SJCRH30 (cell line): Measurements from ENCODE around the gene TMEM131. TPM values are rescaled to one million over a fixed set of nuclear protein-coding genes. Genes with fewer than 3 reads are reported as not detected.

Experiments used
- DNase-seq, 2 experiments: peaks; one replicate each; pipeline ENCODE4 v3.0.0-alpha.2; 2015 to 2020
- H3K27ac ChIP-seq: fragments of 250-450 bp; sonication (Bioruptor Pico); 2 replicates; pipeline ENCODE4 v1.5.1; 2020; ENCODE audit warnings: mild to moderate bottlenecking, moderate library complexity
- H3K27me3 ChIP-seq: fragments of 250-450 bp; sonication (Bioruptor Pico); 2 replicates; pipeline ENCODE4 v1.5.1; 2020; ENCODE audit warnings: mild to moderate bottlenecking, moderate library complexity
- H3K36me3 ChIP-seq: fragments of 250-450 bp; sonication (Bioruptor Pico); 2 replicates; pipeline ENCODE4 v1.5.1; 2020; ENCODE audit warnings: mild to moderate bottlenecking, moderate library complexity
- H3K4me1 ChIP-seq: fragments of 250-450 bp; sonication (Bioruptor Pico); 2 replicates; pipeline ENCODE4 v1.5.1; 2020; ENCODE audit warnings: mild to moderate bottlenecking, moderate library complexity
- H3K4me3 ChIP-seq: fragments of 250-450 bp; sonication (Bioruptor Pico); 2 replicates; pipeline ENCODE4 v1.5.1; 2020; ENCODE audit warnings: mild to moderate bottlenecking, moderate library complexity
- H3K9me3 ChIP-seq: fragments of 250-450 bp; sonication (Bioruptor Pico); replicated peaks from 2 replicates; pipeline ENCODE4 v1.5.1; 2020; ENCODE audit warnings: mild to moderate bottlenecking, moderate library complexity
- total RNA-seq: library from RNA; depleted of rRNA; stranded (reverse); fragments of >200 nt; shearing (Covaris generic); gene quantifications from 2 replicates; pipeline ENCODE4 v1.2.3, GENCODE V29; 2014

Gene TMEM131
- total RNA-seq, 1 experiment from 2014 or later = 29.7 TPM

DNA sequence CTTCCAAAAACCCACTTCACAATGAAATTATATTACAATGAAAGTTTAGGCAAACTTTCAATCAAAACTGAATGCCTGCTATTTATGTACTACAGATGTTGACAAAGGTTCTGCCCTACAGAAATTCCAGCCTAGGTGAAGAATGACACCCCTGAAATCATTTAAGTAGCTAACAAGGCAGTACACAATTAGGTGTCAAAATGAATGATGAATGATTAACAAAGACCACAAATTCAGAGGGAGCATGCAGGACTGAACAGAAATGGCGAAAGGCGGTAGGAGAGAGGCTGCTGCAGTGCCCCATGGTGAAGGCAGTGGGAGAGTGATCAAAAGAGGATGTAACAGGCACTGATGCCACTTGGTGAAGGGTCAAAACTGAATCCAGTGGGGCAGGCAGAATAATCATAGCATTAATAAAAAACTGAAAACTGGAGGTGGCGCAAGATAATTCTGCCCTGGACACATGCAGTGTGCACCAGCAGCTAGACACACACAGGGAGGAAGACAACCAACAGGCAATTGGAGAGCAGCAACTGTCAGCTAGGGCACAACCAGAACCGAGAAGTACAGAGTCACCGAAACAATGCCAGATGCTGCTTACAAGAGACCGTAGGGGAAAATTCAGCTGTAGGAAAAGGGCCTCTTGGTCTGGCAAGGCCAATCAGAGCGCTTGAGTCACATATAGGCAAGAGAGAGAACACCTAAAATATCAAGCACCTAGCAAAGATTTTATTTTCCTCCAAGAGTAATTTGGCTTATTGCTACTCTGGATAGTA, 4.5 kb downstream of the TMEM131 start:
- Histone ChIP-seq H3K9me3 (peaks cover 5% of the 10 kb centered on the region), H3K4me1 (no peaks in the 10 kb centered on the region), H3K36me3 (0 out of 2 replicates have a peak, but pooled peaks cover 2% of the 10 kb centered on the region), H3K27me3 (peaks cover 3% of the 10 kb centered on the region; the same call in 1 of the 2 replicates), H3K27ac (no peak overlapping the region), H3K4me3 (no peak overlapping the region)
- no peak for DNase-seq

GRCh38 chr2:97988722-97989121, 7.0 kb downstream of the TMEM131 start:
- DNase-seq = no peak
- Histone ChIP-seq H3K4me3 (no peak overlapping the region), H3K4me1 (no peaks in the 10 kb centered on the region), H3K27ac (no peak overlapping the region), H3K36me3 (peaks cover 5% of the 10 kb centered on the region; the same call in 1 of the 2 replicates), H3K27me3 (peaks cover 3% of the 10 kb centered on the region; the same call in 1 of the 2 replicates), H3K9me3 (peaks cover 5% of the 10 kb centered on the region)

DNA sequence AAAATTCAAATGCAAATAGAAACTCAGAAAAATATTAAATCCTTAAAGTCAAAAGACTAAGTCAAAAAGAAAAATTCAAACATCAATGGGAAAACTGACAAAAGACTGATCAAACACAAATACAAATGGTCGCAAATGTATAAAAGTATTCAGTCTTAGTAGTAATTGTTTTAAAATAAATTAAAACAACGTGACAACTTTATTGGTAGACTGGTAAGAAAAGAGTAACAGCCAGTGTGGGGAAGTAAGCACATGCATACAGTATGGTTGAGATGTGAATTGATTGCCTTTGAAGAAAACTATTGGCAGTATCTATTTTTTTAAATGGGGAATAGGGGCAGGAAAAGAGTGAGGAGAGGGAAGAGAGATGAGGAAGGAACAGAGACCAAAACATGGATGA, 9.8 kb downstream of the TMEM131 start:
- H3K36me3 ChIP-seq = peaks cover 5% of the 10 kb centered on the region; the same call in 1 of the 2 replicates
- H3K27ac ChIP-seq = no peak overlapping the region
- peaks cover 8% of the 10 kb centered on the region for H3K9me3 ChIP-seq
- H3K4me3 ChIP-seq = no peak overlapping the region
- DNase-seq = no peak
- peaks cover 3% of the 10 kb centered on the region; the same call in 1 of the 2 replicates for H3K27me3 ChIP-seq
- no peaks in the 10 kb centered on the region for H3K4me1 ChIP-seq

GRCh38 chr2:97983698-97984097, 12.1 kb downstream of the TMEM131 start:
- Histone ChIP-seq H3K4me3 (no peak overlapping the region), H3K9me3 (peaks cover 11% of the 10 kb centered on the region), H3K27me3 (peaks cover 3% of the 10 kb centered on the region; the same call in 1 of the 2 replicates), H3K27ac (no peak overlapping the region), H3K4me1 (no peaks in the 10 kb centered on the region), H3K36me3 (peaks cover 5% of the 10 kb centered on the region; the same call in 1 of the 2 replicates)
- no peak for DNase-seq

GRCh38 chr2:97983134-97983533, 12.6 kb downstream of the TMEM131 start:
- peaks cover 3% of the 10 kb centered on the region; the same call in 1 of the 2 replicates for H3K27me3 ChIP-seq
- H3K36me3 ChIP-seq = peaks cover 5% of the 10 kb centered on the region; the same call in 1 of the 2 replicates
- no peak overlapping the region for H3K27ac ChIP-seq
- DNase-seq = no peak
- H3K4me1 ChIP-seq = no peaks in the 10 kb centered on the region
- H3K9me3 ChIP-seq = peaks cover 11% of the 10 kb centered on the region
- no peak overlapping the region for H3K4me3 ChIP-seq

DNA sequence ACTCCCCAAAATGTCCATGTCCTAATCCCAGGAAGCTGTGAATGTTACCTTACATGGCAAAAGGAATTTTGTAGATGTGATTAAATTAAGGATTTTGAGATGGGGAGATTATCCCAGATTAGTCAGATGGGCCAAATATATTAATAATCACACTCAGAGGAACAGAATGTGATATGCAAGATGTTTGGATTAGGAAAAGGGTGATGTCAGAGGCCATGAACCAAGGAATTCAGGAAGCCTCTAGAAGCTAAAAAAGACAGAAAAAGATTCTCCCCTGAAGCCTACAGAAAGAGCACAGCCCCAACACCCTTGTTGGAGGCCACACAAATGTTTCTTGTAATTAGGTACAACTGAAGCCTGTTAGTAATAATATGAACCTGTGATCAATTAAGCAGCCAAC, 13.1 kb downstream of the TMEM131 start:
- DNase-seq = no peak
- Histone ChIP-seq H3K27me3 (no peaks in the 10 kb centered on the region; the same call in 1 of the 2 replicates), H3K36me3 (peaks cover 4% of the 10 kb centered on the region; the same call in 1 of the 2 replicates), H3K4me3 (no peak overlapping the region), H3K4me1 (no peaks in the 10 kb centered on the region), H3K27ac (no peak overlapping the region), H3K9me3 (peaks cover 8% of the 10 kb centered on the region)

DNA sequence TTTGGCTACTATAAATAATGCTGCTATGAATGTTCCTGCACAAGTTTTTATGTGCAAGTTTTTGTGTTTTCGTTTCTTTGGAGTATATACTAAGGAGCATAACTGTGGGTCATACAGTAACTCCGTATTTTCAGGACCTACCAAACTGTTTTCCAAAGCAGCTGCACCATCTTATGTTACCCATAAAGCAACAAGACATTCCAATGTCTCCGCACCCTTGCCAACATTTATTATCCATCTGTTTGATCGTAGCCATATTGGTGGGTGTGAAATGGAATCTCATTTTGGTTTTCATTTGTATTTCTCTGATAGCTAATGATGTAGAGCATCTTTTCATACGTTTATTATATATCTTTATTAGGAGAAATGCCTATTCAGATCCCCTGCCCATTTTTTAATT, 13.8 kb downstream of the TMEM131 start:
- DNase-seq = no peak
- no peak overlapping the region for H3K4me3 ChIP-seq
- H3K4me1 ChIP-seq = no peaks in the 10 kb centered on the region
- H3K27me3 ChIP-seq = no peaks in the 10 kb centered on the region
- H3K36me3 ChIP-seq = peaks cover 3% of the 10 kb centered on the region; the same call in 1 of the 2 replicates
- H3K27ac ChIP-seq = no peak overlapping the region
- H3K9me3 ChIP-seq = peaks cover 6% of the 10 kb centered on the region

GRCh38 chr2:97979904-97980303, 15.8 kb downstream of the TMEM131 start:
- H3K36me3 ChIP-seq = peaks cover under 1% of the 10 kb centered on the region; the same call in 1 of the 2 replicates
- H3K27ac ChIP-seq = no peak overlapping the region
- H3K4me3 ChIP-seq = no peak overlapping the region
- H3K27me3 ChIP-seq = no peaks in the 10 kb centered on the region
- no peaks in the 10 kb centered on the region for H3K4me1 ChIP-seq
- no peak for DNase-seq
- H3K9me3 ChIP-seq = peaks cover 6% of the 10 kb centered on the region

GRCh38 chr2:97974471-97974870, 21.3 kb downstream of the TMEM131 start:
- no peak for DNase-seq
- H3K36me3 ChIP-seq = 0 out of 2 replicates have a peak, but pooled peaks cover 2% of the 10 kb centered on the region
- H3K27ac ChIP-seq = no peak overlapping the region
- no peak overlapping the region for H3K4me3 ChIP-seq
- peaks cover 7% of the 10 kb centered on the region for H3K9me3 ChIP-seq
- no peaks in the 10 kb centered on the region for H3K4me1 ChIP-seq
- no peaks in the 10 kb centered on the region for H3K27me3 ChIP-seq

DNA sequence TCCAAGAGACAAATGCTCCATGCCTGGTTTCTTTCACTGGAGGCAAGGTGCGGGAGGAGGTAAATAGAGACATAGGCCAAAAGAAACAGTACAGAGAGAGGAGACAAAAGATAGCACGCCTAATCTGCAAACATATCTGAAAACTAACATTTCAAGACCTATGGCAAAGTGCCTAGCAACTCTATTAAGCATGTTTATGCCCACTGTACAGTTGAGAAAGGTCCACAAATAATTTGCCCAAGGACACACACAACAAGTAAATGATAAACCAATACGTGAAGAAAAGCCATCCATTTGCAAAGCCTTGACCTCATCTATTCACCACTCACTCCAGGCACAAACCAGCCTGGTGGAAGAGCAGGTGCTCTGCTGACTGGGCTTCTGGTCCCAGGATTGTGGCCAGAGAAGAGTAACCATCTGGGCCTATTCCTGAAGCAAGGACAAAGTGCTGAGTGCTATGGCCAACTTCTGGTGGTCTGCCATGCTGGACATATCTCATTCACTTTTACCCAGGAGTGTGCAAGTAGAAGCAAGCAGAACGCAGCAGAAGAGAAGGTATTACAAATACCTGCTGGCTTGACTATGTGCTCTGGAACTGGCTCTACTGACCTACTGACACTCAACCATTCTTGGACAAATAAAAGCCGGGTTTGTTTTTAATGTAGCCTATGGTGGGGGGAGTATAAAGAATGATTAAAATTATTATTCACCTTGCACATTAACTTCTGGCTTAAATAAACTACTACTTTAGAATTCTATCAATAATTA, 25.3 kb downstream of the TMEM131 start:
- no peak overlapping the region for H3K27ac ChIP-seq
- H3K4me3 ChIP-seq = no peak overlapping the region
- DNase-seq = no peak
- H3K4me1 ChIP-seq = no peaks in the 10 kb centered on the region
- peaks cover 4% of the 10 kb centered on the region; the same call in 1 of the 2 replicates for H3K9me3 ChIP-seq
- H3K36me3 ChIP-seq = 0 out of 2 replicates have a peak, but pooled peaks cover 2% of the 10 kb centered on the region
- no peaks in the 10 kb centered on the region for H3K27me3 ChIP-seq

GRCh38 chr2:97969081-97970067, 26.4 kb downstream of the TMEM131 start:
- H3K4me3 ChIP-seq = no peak overlapping the region
- peaks cover 4% of the 10 kb centered on the region; the same call in 1 of the 2 replicates for H3K9me3 ChIP-seq
- no peaks in the 10 kb centered on the region for H3K4me1 ChIP-seq
- H3K36me3 ChIP-seq = 0 out of 2 replicates have a peak, but pooled peaks cover 2% of the 10 kb centered on the region
- H3K27me3 ChIP-seq = no peaks in the 10 kb centered on the region
- no peak for DNase-seq
- no peak overlapping the region for H3K27ac ChIP-seq

DNA sequence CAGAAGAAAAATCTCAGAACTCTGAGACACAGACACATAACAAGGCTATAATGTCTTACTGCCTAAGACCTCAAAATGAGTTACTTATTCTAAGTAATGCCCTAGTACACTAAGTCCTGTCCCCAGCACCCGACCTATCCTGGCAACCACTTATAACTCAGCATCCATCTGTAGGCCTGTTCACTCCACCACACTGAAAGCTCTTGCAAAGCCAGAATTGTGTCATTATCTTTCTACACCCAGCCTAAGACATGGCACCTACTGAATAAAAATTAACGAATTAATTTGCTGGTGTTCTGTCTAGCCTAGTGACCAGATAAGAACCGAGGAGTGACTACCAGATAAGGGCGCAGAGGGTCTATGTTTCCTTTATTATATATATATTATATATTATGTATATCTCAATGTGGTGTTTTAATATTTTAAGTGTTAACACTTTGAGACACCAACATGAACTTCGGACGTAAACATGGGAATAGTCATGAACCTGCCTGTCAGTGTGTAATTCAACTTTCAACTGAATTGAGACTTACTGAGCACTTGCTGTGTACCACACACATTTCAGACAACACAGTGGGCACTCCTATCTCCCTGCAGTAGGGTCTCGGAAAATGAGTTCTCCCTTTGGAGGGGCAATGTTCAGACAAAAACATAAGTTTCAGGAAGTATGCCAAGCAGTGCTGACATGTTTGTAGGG, 27.7 kb downstream of the TMEM131 start:
- Histone ChIP-seq H3K27me3 (no peaks in the 10 kb centered on the region), H3K4me1 (no peaks in the 10 kb centered on the region), H3K9me3 (no peaks in the 10 kb centered on the region; the same call in 1 of the 2 replicates), H3K4me3 (no peak overlapping the region), H3K27ac (no peak overlapping the region), H3K36me3 (0 out of 2 replicates have a peak, but pooled peaks cover 2% of the 10 kb centered on the region)
- no peak for DNase-seq

DNA sequence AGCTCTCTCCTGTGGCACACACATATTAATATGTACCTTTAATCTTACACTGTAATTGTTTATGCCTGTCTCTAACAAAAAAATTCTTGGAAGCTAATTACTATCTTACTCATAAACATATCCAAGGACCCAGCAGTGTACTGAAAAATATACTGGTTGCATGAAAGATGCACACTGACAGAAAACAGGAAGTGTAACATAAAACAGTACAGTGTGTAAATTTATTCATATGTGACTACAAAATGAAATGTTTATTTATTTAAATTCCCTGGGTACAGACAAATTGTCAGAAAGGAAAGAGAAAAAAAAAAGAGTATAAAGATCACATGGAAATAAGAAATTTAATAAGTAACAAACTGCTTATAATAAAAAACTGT, 28.5 kb downstream of the TMEM131 start:
- Histone ChIP-seq H3K27me3 (no peaks in the 10 kb centered on the region), H3K27ac (no peak overlapping the region), H3K4me3 (no peak overlapping the region), H3K36me3 (0 out of 2 replicates have a peak, but pooled peaks cover 2% of the 10 kb centered on the region), H3K4me1 (no peaks in the 10 kb centered on the region), H3K9me3 (no peaks in the 10 kb centered on the region; the same call in 1 of the 2 replicates)
- DNase-seq = no peak
